GM23338 (cell line): ENCODE measurements around the gene COX7A2.

Experiments used
- CTCF ChIP-seq, 2 experiments: fragments of 200-600 bp in 1 of 2; sonication (generic) in 1 of 2; conservative IDR thresholded peaks; 2 replicates each; pipeline versions ENCODE4 v1.5.1 to v1.6.1; 2016 to 2017; ENCODE audit warnings: antibody characterized with exemption in 2 of 2, low read depth in 2 of 2, mild to moderate bottlenecking in 2 of 2, moderate library complexity in 1 of 2
- EZH2 ChIP-seq: fragments of 200-600 bp; sonication (generic); IDR thresholded peaks from one replicate; pipeline ENCODE4 v1.8.0; 2017; ENCODE audit warnings: antibody characterized with exemption, mild to moderate bottlenecking, low read depth; ENCODE audit not compliant: unreplicated experiment
- EZH2phosphoT487 ChIP-seq: fragments of 200-600 bp; sonication (generic); IDR thresholded peaks from one replicate; pipeline ENCODE4 v1.8.1; 2018; ENCODE audit warnings: antibody characterized with exemption; ENCODE audit not compliant: unreplicated experiment
- JUNB ChIP-seq: IDR thresholded peaks from one replicate; pipeline ENCODE4 v1.6.1; 2016; ENCODE audit warnings: antibody characterized with exemption; ENCODE audit not compliant: unreplicated experiment
- NANOG ChIP-seq: IDR thresholded peaks from 2 replicates; pipeline ENCODE4 v1.6.1; 2016; ENCODE audit warnings: antibody characterized with exemption, borderline replicate concordance
- POLR2AphosphoS5 ChIP-seq: IDR thresholded peaks from 2 replicates; pipeline ENCODE4 v1.6.1; 2016; ENCODE audit warnings: antibody characterized with exemption, low read depth
- REST ChIP-seq: IDR thresholded peaks from one replicate; pipeline ENCODE4 v1.6.1; 2018; ENCODE audit warnings: antibody characterized with exemption; ENCODE audit not compliant: unreplicated experiment

GRCh38 chr6:75281653-75282052, 38.1 kb upstream of the COX7A2 start:
- TF ChIP-seq CTCF (conservative IDR thresholded peaks at IDR 0.05; ENCODE audit: low read depth in 2 of 2) (no peak), EZH2 (no peak), EZH2phosphoT487 (no peak), POLR2AphosphoS5 (no peak), REST (no peak), NANOG (no peak), JUNB (no peak)
